Activated T-helper 2 cell treated with anti-CD3 and anti-CD28 coated beads, Interferon-gamma antibody, Interleukin-2, Interleukin-4, amounts not matched to agents 10 μg/mL and 5 μg/mL and 100 μg/mL, durations not matched to agents 14 hours and 24 hours and 36 hours (primary cell): ENCODE data around the gene CAT. TPM values are rescaled to one million over a fixed set of nuclear protein-coding genes. Genes with fewer than 3 reads are reported as not detected.

Experiments
- DNase-seq: peaks from one replicate; pipeline ENCODE4 v3.0.0; 2021; ENCODE audit warnings: low spot score
- H3K27ac Mint-ChIP-seq: one replicate; pipeline ENCODE4 v1.8.0; 2021; ENCODE audit warnings: mixed read lengths
- H3K27me3 Mint-ChIP-seq: one replicate; pipeline ENCODE4 v1.8.0; 2021; ENCODE audit warnings: low read depth, mixed read lengths
- H3K36me3 Mint-ChIP-seq: one replicate; pipeline ENCODE4 v1.8.0; 2021; ENCODE audit warnings: low read depth, mixed read lengths
- H3K4me1 Mint-ChIP-seq: one replicate; pipeline ENCODE4 v1.8.0; 2021; ENCODE audit warnings: low read depth, mixed read lengths
- H3K4me3 Mint-ChIP-seq: one replicate; pipeline ENCODE4 v1.8.0; 2021; ENCODE audit warnings: low read depth, mild to moderate bottlenecking, moderate library complexity, mixed read lengths
- H3K9me3 Mint-ChIP-seq: one replicate; pipeline ENCODE4 v1.8.0; 2021; ENCODE audit warnings: mixed read lengths
- intact Hi-C: fragments of 100-400 bp; cut with micrococcal nuclease; formaldehyde crosslinking; loops from one replicate; pipeline ENCODE4 v1.15.1; 2023
- total RNA-seq: library from RNA; stranded (reverse); gene quantifications from 2 replicates; pipeline ENCODE4 v1.2.3, GENCODE V29; 2022

The CAT gene
- total RNA-seq, 1 donor from 2014 or later = 33.1 TPM

DNA sequence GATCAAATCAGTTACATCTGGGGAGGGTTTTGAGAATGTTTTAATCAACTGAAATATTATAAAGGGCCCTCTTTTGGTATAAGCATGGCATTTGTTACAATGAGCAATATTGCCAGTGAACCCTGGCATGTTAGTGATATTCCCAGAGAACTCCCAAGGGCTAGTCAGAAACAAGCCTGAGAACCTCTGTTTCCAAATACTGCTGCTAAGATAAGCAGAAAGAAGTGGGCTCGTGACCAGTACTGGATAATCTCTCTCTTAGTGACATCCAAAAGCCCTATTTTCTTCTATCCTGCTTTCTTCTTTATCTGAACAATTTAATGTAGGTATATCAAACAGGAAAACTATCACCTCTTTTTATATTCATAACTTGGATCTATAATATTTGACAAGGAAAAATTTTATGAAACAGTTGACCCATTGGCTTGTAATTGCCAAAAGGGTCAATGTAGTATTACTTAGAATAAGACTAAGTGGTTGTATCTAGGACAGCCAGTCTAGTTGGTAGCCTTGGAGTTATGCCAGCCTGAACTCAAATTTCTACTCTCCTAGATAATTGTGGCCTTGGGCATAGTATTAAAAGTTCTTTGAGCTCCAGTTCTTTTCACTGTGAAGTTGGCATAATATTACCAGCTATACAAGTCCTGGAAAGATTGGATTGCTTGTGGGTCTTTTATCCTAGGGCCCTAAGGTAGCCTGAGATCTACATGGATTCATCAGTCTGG is 15.7 kb downstream of the CAT start:
- no peaks in the 10 kb centered on the region for H3K27me3 Mint-ChIP-seq
- no peak for DNase-seq
- H3K4me1 Mint-ChIP-seq = peaks cover 5% of the 10 kb centered on the region
- intact Hi-C loops = no loop called here
- H3K36me3 Mint-ChIP-seq = peaks cover 61% of the 10 kb centered on the region
- no peaks in the 10 kb centered on the region for H3K9me3 Mint-ChIP-seq
- no peak overlapping the region for H3K4me3 Mint-ChIP-seq
- H3K27ac Mint-ChIP-seq = no peak overlapping the region

DNA sequence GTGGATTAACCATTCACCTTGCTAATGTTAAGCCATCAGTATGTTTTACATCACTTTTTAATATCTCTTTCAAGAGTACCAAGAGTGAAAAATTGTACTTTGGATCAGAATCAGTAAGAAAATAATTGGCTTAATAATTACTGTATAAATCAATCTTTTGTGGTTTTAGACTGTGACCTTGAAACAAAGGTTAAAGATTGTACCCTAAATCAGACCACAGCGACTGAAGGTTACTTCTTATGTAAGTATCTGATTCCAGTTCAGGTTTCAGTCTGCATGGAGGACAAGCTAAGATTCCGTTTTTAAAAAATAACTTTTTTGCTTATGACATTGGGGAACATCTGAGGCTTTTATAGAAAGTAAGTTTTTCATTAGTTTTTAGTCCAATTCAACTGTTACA is 18.9 kb downstream of the CAT start:
- H3K36me3 Mint-ChIP-seq = peaks cover 47% of the 10 kb centered on the region
- no peak overlapping the region for H3K4me3 Mint-ChIP-seq
- H3K27me3 Mint-ChIP-seq = no peaks in the 10 kb centered on the region
- DNase-seq = no peak
- H3K27ac Mint-ChIP-seq = no peak overlapping the region
- no peaks in the 10 kb centered on the region for H3K9me3 Mint-ChIP-seq
- intact Hi-C loops = no loop called here
- H3K4me1 Mint-ChIP-seq = no peaks in the 10 kb centered on the region

DNA sequence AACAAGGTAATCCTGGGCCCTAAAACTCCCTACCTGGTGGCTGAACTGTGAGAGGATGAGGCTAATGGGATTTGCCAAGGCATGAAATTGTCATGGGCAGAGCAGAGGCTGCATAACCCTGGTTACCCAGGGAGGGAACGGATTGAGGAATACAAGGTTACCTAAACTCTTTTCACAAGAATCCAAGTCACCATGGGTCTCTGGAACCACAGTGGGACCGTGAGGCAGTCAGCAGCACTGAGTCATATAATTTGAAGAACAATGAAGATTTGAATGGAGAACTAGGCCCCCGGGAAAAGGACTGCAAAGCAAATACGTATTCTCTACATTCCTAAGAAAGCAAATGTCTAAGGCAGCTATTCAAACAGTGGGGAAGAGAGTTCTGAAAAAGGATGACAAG is 19.8 kb downstream of the CAT start:
- Mint-ChIP-seq H3K4me3 (no peak overlapping the region), H3K4me1 (no peaks in the 10 kb centered on the region), H3K9me3 (no peaks in the 10 kb centered on the region), H3K36me3 (peaks cover 49% of the 10 kb centered on the region), H3K27ac (no peak overlapping the region), H3K27me3 (no peaks in the 10 kb centered on the region)
- DNase-seq = no peak
- intact Hi-C loops = no loop called here

DNA sequence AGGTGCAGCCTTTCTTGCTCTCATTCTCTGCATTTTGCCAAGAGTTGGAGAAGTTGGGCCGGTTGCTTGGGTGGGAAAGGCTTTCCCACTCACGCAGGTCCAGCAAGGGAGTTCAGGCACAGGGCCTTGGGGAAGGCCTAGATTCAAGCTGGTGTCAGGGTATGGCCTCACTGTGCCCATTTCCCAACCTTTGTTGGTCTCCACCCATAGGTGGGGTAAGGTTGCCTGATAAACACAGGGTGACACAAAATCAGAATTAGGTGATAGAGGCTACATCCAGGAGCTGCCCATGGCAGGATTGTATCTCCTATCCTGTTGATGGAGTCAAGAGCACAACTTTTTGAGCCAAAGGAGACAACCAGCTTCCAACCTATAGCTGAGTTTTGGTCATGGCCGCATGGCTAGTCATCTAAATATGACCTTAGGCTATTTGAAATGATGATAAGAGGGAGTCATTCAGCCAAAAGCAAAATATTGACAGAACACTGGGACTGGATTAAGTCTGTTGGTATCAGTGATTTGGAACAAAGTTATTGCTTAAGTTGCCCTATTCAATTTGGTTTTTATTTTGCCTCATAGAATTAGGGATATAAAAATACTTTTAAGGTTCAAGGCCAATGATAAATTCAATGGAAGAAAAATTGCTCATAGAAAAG is 20.9 kb downstream of the CAT start:
- no peaks in the 10 kb centered on the region for H3K27me3 Mint-ChIP-seq
- H3K4me1 Mint-ChIP-seq = peaks cover 2% of the 10 kb centered on the region
- H3K9me3 Mint-ChIP-seq = no peaks in the 10 kb centered on the region
- H3K27ac Mint-ChIP-seq = no peak overlapping the region
- H3K4me3 Mint-ChIP-seq = no peak overlapping the region
- DNase-seq = no peak
- intact Hi-C loops = no loop called here
- H3K36me3 Mint-ChIP-seq = peaks cover 54% of the 10 kb centered on the region

DNA sequence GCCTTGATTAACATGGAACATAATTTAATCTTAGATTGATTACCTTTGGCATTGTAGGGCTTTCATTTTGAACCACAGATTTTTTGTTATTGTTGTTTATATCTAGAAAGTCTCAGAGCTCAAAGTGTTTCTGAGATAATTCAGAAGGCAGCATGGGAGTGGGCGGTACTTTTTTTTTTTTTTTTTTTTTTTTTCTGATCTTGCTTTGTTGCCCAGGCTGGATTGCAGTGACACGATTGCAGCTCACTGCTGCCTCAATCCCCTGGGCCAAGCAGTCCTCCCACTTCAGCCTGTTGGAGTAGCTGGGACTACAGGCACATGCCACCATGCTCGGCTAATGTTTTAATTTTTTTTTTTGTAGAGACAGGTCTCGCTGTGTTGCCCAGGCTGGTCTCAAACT is 21.5 kb downstream of the CAT start:
- DNase-seq = no peak
- Mint-ChIP-seq H3K36me3 (peaks cover 55% of the 10 kb centered on the region), H3K27me3 (no peaks in the 10 kb centered on the region), H3K4me3 (no peak overlapping the region), H3K9me3 (no peaks in the 10 kb centered on the region), H3K4me1 (peaks cover 4% of the 10 kb centered on the region), H3K27ac (no peak overlapping the region)
- intact Hi-C loops = no loop called here

DNA sequence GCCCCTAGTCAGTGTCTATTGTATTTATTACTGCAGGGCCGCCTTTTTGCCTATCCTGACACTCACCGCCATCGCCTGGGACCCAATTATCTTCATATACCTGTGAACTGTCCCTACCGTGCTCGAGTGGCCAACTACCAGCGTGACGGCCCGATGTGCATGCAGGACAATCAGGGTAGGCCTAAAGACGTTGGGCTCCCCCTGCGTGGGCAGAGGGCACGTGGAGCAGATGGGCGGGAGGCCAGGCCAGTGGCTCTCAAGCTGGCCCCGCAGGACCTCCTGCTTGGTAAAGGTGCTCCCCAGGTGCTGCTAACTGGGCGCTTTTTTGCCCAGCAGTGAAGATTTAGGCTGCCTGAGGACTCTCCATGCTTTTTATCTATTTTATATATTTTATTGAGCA is 22.5 kb downstream of the CAT start:
- H3K4me3 Mint-ChIP-seq = no peak overlapping the region

DNA sequence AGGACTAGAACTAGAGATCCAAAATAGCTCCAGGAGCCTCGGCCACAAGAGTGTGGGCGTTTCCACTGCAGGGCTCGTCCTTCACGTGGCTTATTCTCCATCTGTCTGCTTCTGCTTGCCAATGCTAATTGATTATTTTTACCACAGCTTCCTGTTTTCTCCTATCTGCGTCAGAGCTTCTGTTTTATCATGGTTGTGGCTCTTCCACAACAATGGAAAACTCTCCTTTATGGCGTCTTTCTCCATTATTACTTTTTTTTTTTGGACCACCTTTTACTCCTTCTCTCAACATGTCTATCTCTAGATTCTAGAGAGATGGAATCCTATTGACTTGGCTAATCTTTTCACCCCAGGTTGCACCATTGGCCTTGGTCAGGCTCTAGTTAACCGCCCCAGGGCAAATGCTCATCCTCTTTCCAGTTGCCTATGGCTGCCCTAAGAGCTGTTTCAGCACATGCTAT is 25.9 kb downstream of the CAT start:
- no peak overlapping the region for H3K4me3 Mint-ChIP-seq
- no peak for DNase-seq
- intact Hi-C loops = loop anchor here (5.0 kb wide), 1 partner anchor 107 kb away; the partner anchor contains the start of gene ABTB2
- peaks cover 19% of the 10 kb centered on the region for H3K9me3 Mint-ChIP-seq
- H3K36me3 Mint-ChIP-seq = peaks cover 64% of the 10 kb centered on the region
- no peak overlapping the region for H3K27ac Mint-ChIP-seq
- peaks cover 4% of the 10 kb centered on the region for H3K4me1 Mint-ChIP-seq
- no peaks in the 10 kb centered on the region for H3K27me3 Mint-ChIP-seq

More for the DNA sequence above, 22.5 kb downstream of the CAT start:
- no peak for DNase-seq
- Mint-ChIP-seq H3K4me1 (peaks cover 4% of the 10 kb centered on the region), H3K36me3 (peaks cover 58% of the 10 kb centered on the region), H3K27me3 (no peaks in the 10 kb centered on the region), H3K9me3 (peaks cover 8% of the 10 kb centered on the region), H3K27ac (no peak overlapping the region)
- intact Hi-C loops = no loop called here

DNA sequence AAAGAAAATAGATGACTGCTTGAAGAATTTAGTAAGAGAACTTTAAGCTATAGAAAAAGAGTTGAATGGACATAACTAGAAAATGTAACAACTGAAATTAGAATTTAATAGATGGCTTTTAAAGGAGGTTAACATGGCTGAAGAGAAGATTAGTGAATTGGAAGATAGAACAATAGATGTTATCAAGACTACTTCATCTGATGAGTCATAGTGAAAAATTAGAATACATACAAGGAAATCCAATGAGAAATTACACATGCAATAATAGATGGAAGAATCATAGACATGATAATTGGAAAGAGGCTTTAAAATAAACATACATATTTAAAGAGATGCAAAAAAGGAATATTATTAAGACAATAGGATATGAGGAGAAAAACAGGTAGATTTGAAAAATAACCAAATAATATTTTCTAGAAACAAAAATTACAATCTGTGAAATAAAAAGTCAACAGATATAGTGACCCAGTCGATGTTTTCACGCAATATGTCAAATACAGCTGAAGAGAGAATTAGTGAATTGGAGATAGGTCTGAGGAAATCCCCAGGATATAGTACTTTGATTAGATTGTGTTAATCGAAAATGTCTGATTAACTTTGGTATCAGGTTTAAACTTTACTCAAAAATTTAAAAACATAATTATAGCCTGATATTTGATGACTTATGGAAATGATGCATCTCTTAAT is 28.2 kb downstream of the CAT start:
- intact Hi-C loops = loop anchor here (5.0 kb wide), 1 partner anchor 110 kb away; the partner anchor contains the start of gene ABTB2
- peaks cover 19% of the 10 kb centered on the region for H3K9me3 Mint-ChIP-seq
- H3K36me3 Mint-ChIP-seq = peaks cover 66% of the 10 kb centered on the region
- H3K27me3 Mint-ChIP-seq = no peaks in the 10 kb centered on the region
- no peak overlapping the region for H3K4me3 Mint-ChIP-seq
- DNase-seq = no peak
- peaks cover 4% of the 10 kb centered on the region for H3K4me1 Mint-ChIP-seq
- no peak overlapping the region for H3K27ac Mint-ChIP-seq

DNA sequence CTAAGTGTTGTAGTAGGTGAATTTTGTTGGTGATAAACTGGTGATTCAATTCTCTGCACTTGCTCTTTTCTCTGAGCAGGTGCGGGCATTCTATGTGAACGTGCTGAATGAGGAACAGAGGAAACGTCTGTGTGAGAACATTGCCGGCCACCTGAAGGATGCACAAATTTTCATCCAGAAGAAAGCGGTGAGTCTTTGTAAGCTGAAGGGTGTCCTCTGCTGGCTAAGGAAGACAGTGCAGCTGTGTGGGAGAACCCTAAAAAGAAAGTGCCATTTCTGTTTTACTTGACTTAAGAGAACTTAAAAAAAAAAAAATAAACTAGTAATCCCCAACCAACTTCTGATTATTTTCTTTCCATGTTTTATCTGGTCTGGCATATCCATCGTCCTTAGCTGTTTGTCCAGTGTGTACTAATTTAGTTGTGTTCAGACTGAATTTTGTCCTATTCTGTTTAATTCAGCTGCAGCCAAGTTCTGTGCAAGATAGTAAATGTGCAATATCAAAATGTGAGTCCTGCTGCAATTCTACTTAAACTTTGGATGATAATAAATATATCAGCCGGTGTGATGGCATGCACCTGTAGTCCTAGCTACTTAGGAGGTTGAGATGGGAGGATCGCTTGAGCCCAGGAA is 29.6 kb downstream of the CAT start:
- peaks cover 19% of the 10 kb centered on the region for H3K9me3 Mint-ChIP-seq
- intact Hi-C loops = loop anchor here (1.0 to 5.0 kb wide), 2 partner anchors 102 to 111 kb away; partner anchors contain the start of gene ABTB2
- peaks cover 4% of the 10 kb centered on the region for H3K4me1 Mint-ChIP-seq
- no peak overlapping the region for H3K27ac Mint-ChIP-seq
- DNase-seq = peak; percentile 20
- H3K27me3 Mint-ChIP-seq = no peaks in the 10 kb centered on the region
- no peak overlapping the region for H3K4me3 Mint-ChIP-seq
- H3K36me3 Mint-ChIP-seq = peaks cover 64% of the 10 kb centered on the region

DNA sequence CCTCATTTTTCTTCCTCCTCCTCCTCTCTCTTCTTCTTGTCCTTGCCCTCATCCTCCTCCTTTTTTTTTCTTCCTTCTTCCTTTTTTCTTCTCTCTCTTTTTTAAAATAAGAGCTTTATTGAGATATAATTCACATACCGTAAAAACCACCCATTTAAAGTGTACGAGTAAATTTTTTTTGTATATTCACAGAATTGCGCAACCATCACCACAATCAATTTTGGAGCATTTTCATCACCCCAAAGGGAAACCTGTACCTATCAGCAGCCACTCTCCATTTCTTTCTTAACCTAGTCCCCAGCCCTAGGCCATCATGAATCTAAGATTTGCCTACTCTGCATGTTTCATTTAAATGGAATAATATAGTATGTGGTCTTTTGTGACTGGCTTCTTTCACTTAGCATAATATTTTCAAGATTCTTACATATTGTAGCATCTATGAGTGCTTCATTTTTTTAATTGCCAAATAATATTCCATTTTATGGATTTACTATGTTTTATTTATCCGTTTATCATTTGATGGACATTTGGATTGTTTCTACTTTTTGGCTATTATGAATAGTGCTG is 35.0 kb downstream of the CAT start:
- Mint-ChIP-seq H3K36me3 (peaks cover 21% of the 10 kb centered on the region), H3K27me3 (peaks cover 6% of the 10 kb centered on the region), H3K27ac (no peak overlapping the region), H3K4me3 (no peak overlapping the region), H3K4me1 (no peaks in the 10 kb centered on the region), H3K9me3 (no peaks in the 10 kb centered on the region)
- intact Hi-C loops = no loop called here
- no peak for DNase-seq

DNA sequence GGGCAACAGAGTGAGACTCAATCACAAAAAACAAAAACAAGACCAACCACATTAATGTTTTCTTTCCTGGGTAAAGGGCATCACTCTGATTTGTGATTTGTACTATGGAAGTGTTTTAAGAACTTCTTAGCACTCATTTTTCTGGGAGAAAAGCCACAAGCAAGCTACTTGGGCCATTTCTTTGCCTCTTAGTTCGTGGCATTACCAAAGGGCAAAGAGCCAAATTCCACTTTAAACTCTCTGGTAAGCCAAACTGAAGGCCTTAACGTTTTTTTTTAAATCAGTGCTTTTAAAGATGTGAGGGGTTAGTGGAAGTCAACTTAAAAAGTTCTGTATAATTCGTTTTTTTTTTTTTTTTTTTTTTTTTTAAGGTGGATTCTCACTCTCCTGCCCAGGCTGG is 36.9 kb downstream of the CAT start:
- Mint-ChIP-seq H3K27ac (no peak overlapping the region), H3K4me3 (no peak overlapping the region), H3K36me3 (peaks cover 14% of the 10 kb centered on the region), H3K27me3 (peaks cover 21% of the 10 kb centered on the region), H3K4me1 (no peaks in the 10 kb centered on the region), H3K9me3 (no peaks in the 10 kb centered on the region)
- intact Hi-C loops = no loop called here
- DNase-seq = no peak

DNA sequence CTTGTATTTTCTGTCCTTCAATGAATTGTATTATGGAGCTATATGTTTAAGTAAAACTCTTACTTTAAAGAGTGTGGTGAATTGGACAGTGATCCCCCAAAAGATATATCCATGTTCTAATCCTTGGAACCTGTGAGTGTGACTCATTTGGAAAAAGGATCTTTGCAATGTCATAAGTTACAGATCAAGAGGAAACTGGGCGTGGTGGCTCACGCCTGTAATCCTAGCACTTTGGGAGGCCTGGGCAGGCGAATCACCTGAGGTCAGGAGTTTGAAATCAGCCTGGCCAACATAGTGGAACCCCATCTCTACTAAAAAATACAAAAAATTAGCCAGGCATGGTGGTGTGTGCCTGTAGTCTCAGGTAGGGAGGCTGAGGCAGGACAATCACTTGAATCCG is 38.1 kb downstream of the CAT start:
- peaks cover 9% of the 10 kb centered on the region for H3K36me3 Mint-ChIP-seq
- H3K9me3 Mint-ChIP-seq = no peaks in the 10 kb centered on the region
- H3K27me3 Mint-ChIP-seq = peaks cover 22% of the 10 kb centered on the region
- no peak for DNase-seq
- no peak overlapping the region for H3K4me3 Mint-ChIP-seq
- intact Hi-C loops = no loop called here
- no peak overlapping the region for H3K27ac Mint-ChIP-seq
- H3K4me1 Mint-ChIP-seq = no peaks in the 10 kb centered on the region
